ENCODE results near the gene VTI1B. TPM values are rescaled to one million over a fixed set of nuclear protein-coding genes. Genes with fewer than 3 reads are reported as not detected.

The VTI1B gene
- total RNA-seq, 1 donor from 2014 or later, result 43.2 TPM

DNA sequence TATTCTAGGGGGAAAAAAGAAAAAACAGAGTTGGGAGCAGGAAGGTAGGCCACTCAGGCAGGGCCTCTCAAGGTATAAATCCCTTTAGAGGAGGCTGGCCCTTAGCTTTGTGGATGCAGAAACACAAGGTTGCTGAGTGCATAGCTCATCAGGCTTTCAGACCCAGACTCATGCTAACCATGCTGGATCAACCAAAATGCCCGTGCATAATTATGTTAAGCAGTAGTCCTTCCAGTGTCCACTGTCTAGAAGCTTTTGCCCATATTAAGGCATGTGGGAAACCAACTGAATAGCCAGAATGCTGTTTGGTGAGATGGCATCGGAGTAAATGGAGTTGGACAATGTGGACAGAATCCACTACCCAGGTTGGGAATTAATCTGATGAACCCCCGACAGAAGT, 35.8 kb downstream of the VTI1B start:
- DNase-seq (ENCODE audit: low spot score in 2 of 2), result no peak
- H3K9me3 ChIP-seq, result no peaks in the 10 kb centered on the region
- TF ChIP-seq, protein P1, sequence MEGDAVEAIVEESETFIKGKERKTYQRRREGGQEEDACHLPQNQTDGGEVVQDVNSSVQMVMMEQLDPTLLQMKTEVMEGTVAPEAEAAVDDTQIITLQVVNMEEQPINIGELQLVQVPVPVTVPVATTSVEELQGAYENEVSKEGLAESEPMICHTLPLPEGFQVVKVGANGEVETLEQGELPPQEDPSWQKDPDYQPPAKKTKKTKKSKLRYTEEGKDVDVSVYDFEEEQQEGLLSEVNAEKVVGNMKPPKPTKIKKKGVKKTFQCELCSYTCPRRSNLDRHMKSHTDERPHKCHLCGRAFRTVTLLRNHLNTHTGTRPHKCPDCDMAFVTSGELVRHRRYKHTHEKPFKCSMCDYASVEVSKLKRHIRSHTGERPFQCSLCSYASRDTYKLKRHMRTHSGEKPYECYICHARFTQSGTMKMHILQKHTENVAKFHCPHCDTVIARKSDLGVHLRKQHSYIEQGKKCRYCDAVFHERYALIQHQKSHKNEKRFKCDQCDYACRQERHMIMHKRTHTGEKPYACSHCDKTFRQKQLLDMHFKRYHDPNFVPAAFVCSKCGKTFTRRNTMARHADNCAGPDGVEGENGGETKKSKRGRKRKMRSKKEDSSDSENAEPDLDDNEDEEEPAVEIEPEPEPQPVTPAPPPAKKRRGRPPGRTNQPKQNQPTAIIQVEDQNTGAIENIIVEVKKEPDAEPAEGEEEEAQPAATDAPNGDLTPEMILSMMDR (IDR thresholded peaks at IDR 0.05), result no peak
- intact Hi-C loops (cut with DNase I), result no loop called here
- H3K4me3 ChIP-seq, result no peak overlapping the region
- H3K27me3 ChIP-seq, result no peaks in the 10 kb centered on the region
- no peak overlapping the region for H3K27ac ChIP-seq
- peaks cover 0 to 3% of the 10 kb centered on the region in 2 donors for H3K36me3 ChIP-seq
- H3K4me1 ChIP-seq, result no peaks in the 10 kb centered on the region

DNA sequence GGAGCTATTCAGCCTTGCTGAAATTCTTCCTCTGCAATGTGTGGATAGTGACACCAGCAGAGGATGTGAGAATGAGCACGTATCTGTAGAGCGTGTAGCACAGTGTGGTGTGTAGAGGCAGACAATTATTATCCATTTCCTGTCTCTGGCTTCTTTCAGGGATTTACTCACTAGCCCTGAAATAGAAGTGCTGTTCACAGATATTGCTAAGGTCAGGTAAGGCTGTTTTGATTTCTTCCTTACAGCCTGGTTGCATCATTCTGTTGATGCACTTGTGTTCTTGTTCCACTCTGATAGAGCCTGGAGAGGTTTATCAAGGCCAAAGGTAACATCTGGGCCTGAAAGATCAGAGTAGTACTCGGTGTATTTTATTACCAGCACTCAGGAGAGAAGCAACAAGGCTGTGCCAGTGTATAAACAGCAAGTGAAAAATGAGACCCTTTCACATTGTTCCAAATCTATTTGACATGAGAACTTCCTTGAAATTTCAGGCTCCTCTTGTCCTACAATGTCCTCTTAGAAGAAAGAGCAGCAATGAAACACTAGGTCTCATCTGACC, 38.0 kb downstream of the VTI1B start:
- intact Hi-C loops (cut with DNase I), result no loop called here
- Histone ChIP-seq H3K27ac (no peak overlapping the region), H3K9me3 (no peaks in the 10 kb centered on the region), H3K36me3 (no peaks in the 10 kb centered on the region), H3K27me3 (no peaks in the 10 kb centered on the region), H3K4me1 (no peaks in the 10 kb centered on the region), H3K4me3 (no peak overlapping the region)
- TF ChIP-seq, protein P1 (IDR thresholded peaks at IDR 0.05), result no peak
- DNase-seq (ENCODE audit: low spot score in 2 of 2), result no peak

DNA sequence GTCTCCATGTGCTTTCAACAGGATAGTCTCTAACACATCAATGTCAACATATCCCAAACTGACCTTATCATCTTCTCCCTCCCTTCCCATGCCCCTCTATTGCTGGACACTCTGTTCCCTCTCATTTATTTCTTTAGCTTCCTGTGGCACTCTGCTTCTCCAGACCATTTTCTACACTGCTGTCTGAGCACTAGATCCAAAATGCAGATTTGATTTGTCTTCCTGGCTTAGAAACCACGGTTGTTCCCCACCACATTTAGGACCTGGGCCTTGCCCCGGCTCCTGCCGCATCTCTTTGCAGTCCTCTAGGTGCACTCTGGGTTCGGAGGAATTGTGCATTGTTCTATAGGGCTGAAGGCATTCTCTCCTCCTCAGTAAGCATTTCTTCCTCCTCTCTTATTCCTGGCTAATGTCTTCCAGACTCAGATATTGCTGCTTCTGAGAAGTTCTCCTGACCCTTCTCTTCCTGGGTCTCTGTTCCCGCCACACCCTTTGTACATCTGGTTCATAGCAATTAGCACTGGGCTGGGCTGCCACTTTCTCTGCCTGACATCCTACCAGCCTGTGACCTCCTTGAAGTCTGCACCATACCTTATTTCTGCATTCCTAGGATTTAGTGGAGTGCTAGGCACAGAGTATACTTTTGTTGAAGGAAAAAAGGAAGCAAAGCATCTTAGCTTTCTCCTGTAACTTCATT, 40.8 kb downstream of the VTI1B start:
- Histone ChIP-seq H3K27ac (no peak overlapping the region), H3K4me1 (no peaks in the 10 kb centered on the region), H3K9me3 (no peaks in the 10 kb centered on the region), H3K27me3 (no peaks in the 10 kb centered on the region), H3K36me3 (no peaks in the 10 kb centered on the region), H3K4me3 (no peak overlapping the region)
- TF ChIP-seq, protein P1 (IDR thresholded peaks at IDR 0.05), result no peak
- intact Hi-C loops (cut with DNase I), result no loop called here
- no peak for DNase-seq (ENCODE audit: low spot score in 2 of 2)

DNA sequence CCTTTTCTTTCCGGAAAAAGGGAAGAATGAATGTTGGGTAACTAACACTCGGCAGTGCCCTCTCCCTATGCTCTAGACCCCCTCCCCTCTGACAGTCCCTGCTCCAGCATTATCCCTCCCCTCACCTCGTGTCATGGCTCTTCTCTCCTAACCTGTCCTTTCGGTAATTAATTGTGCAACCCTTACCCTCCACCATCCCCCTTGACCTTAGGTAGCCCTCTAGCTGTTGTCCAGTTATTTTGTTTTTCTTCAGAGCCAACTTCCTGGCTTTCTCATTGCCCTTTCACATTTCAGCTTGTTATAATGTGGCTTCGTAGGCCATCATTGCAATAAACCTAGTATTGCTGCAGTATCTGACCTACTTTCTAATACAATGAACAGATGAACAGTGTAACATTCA, 43.5 kb downstream of the VTI1B start:
- Histone ChIP-seq H3K27ac (no peak overlapping the region), H3K9me3 (no peaks in the 10 kb centered on the region), H3K36me3 (no peaks in the 10 kb centered on the region), H3K4me1 (no peaks in the 10 kb centered on the region), H3K4me3 (no peak overlapping the region), H3K27me3 (no peaks in the 10 kb centered on the region)
- intact Hi-C loops (cut with DNase I), result no loop called here
- TF ChIP-seq, protein P1 (IDR thresholded peaks at IDR 0.05), result no peak
- no peak for DNase-seq (ENCODE audit: low spot score in 2 of 2)

DNA sequence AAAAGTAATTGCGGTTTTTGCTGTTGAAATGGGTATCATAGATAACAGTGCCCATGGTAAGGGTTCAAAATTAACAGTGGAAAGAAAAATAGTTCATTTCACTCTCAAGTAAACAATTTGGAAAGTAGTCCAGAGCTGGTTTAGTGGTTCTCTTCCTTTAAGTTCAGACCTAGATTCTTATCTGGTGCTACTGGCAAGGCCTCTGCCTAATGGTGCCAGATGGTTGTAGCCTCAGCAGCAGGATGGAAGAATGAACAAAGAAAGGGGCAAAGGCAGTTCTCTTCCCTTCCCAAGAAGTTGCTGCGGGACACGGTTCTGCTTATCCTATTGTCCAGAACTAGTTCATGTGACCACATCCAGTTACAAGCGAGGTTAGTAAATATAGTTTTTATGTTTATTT, 44.2 kb downstream of the VTI1B start:
- TF ChIP-seq, protein P1 (IDR thresholded peaks at IDR 0.05), result no peak
- no peak overlapping the region for H3K4me3 ChIP-seq
- H3K9me3 ChIP-seq, result no peaks in the 10 kb centered on the region
- no peak for DNase-seq (ENCODE audit: low spot score in 2 of 2)
- no peaks in the 10 kb centered on the region for H3K36me3 ChIP-seq
- H3K27ac ChIP-seq, result no peak overlapping the region
- no peaks in the 10 kb centered on the region for H3K4me1 ChIP-seq
- H3K27me3 ChIP-seq, result no peaks in the 10 kb centered on the region
- intact Hi-C loops (cut with DNase I), result no loop called here
